GM03348 (cell line): ENCODE results near the gene PNPLA7.
A peak's percentile ranks its signal among the peaks of the same experiment; 100 is the strongest.
"Not testable (repeated sequence)": the region's sequence is repeated elsewhere in the genome, so short reads cannot be mapped to it uniquely, and the experiment has no call there.

Source experiments
- DNase-seq: peaks from one replicate; pipeline ENCODE4 v3.0.0; 2012; ENCODE audit warnings: low spot score

The PNPLA7 gene

DNA sequence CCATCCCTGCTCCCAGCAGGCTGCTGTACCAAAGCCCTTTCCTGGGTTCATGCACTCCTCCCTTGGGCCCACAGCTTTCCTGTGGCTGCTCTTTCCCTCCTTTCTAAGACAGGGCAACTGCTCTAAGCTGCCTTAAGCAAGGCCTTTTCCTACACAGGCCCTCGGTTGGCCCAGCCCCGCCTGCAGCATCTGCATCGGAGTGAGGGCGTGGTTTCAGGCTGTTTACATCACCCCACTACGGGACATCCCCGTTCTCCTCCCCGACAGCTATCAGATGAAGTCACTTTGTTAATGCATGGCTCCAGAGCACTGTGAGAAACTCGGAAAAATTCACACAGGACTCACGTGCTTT is 25.1 kb upstream of the PNPLA7 start:
- no peak for DNase-seq

DNA sequence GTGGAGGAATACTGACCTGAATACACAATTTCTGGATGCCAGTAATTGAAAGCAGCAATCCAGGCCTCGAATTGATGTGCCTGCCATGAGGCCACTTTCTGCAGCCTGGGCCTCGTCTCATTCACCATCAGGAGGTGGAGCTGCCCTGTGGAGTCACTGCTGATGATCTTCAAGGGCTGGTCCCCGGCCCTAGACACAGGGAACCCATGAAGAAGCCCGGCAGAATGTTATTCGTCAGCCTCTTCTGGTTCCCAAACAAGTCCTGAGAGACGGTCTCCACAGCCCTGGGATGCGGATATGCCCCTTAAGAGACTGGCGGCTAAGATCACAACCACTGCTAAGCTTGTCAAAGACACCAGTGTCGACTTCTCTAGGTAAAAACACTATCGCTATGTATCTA is 24.0 kb upstream of the PNPLA7 start:
- no peak for DNase-seq

DNA sequence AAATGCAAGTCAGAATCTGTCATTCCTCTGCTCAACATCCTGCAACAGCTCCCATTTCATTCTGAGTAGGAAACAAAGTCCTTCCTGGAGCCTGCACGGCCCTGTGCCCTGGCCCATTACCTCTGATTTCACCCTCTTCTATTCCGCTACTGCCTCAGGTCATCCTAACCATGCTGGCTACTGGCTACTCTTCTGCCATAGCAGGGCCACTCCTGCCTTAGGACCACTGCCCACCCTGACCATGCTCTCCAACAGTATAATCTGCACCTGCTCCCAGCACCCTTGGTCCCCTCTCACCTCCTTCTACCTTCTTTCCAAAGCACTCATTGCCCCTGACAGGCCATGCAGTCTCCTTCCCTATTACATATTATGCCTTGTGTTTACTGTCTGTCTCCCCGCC is 20.4 kb upstream of the PNPLA7 start:
- DNase-seq = no peak

DNA sequence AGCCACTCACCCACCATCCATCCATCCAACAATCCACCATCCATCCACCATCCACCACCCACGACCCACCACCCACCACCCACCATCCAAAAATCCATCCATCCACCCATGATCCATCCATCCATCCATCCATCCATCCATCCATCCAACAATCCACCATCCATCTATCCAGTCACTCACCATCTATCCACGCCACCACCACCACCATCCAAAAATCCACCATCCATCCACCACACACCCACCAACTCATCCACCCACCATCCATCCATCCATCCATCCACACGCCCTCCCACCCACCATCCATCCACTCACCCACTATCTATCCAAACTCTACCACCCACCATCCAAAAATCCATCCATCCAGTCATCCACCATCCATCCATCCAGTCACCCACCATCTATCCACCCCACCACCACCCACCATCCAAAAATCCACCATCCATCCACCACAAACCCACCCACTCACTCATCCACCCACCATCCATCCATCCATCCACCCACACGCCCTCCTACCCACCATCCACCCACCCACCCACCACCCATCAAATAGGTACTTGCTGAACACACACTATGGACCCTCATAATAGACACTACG is 19.5 kb upstream of the PNPLA7 start:
- DNase-seq = no peak

DNA sequence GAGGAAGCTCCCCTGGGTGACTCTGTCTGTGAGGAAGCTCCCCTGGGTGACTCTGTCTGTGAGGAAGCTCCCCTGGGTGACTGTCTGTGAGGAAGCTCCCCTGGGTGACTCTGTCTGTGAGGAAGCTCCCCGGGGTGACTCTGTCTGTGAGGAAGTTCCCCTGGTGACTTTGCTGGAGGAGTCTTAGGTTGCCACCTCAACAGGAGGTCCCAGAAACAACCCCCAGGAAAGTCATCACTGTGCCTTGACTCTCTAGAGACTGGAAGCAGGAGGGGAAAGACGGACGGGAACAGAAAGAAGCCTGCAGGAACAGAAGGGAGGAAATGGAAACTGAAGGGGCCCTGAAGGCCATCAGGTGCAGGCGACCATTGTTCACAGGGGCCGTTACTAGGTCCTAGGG is 18.2 kb upstream of the PNPLA7 start:
- DNase-seq = not testable (repeated sequence)

DNA sequence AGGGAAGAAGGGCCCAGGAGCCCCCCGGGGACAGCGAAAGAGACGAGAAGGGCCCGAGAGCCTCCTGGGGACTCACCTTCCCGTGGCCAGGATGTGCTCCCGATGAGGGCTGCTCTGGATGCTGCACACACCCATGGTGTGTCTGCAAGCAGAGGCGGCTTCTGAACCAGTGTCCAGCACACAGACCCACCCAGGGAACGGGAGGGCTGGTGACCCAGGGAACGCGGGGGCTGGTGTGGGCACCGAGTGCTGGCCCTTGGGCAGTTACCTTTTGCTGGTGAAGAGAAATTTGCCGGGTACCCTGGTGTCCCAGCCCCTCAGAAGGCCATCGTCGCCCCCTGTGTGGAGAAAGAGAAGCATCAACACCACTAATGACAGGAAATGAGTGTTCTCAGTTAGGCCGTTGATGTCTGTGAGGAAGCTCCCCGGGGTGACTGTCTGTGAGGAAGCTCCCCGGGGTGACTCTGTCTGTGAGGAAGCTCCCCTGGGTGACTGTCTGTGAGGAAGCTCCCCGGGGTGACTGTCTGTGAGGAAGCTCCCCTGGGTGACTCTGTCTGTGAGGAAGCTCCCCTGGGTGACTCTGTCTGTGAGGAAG is 14.7 kb upstream of the PNPLA7 start:
- no peak for DNase-seq

DNA sequence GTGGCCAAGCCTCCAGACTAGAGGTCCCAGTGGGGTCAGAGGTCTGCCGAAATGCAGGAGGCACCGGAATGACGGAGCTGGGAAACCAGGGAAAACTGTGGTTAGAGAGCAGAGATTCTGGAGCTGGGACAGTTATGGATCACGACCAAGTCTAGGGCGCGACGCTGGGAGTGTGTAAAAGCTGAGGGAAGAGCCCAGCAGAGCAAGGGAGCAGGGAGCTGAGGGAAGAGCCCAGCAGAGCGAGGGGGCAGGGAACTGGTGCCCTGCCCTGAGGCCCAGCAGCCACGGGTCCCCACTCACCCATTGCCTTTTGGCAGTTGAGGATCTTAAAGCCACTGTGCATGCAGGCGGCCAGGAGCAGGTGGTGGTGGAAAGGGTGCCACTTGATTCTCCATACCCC is 13.9 kb upstream of the PNPLA7 start:
- DNase-seq = no peak

DNA sequence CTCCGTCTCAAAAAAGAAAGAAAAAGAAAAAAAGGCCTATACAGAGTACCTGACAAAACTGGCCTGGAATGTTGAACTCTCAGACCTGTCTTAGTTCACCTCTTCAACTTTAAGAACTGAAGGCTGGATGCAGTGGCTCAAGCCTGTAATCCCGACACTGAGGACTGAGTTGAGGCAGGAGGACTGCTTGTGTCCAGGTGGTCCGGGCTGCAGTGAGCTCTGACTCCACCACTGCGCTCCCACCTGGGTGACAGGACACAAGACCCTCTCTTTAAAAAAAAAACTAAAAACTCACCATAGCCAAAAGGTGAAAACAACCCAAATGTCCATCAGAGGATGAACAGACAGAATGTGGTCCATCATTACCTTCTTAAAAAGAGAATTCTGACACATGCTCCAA is 7.9 kb upstream of the PNPLA7 start:
- no peak for DNase-seq

DNA sequence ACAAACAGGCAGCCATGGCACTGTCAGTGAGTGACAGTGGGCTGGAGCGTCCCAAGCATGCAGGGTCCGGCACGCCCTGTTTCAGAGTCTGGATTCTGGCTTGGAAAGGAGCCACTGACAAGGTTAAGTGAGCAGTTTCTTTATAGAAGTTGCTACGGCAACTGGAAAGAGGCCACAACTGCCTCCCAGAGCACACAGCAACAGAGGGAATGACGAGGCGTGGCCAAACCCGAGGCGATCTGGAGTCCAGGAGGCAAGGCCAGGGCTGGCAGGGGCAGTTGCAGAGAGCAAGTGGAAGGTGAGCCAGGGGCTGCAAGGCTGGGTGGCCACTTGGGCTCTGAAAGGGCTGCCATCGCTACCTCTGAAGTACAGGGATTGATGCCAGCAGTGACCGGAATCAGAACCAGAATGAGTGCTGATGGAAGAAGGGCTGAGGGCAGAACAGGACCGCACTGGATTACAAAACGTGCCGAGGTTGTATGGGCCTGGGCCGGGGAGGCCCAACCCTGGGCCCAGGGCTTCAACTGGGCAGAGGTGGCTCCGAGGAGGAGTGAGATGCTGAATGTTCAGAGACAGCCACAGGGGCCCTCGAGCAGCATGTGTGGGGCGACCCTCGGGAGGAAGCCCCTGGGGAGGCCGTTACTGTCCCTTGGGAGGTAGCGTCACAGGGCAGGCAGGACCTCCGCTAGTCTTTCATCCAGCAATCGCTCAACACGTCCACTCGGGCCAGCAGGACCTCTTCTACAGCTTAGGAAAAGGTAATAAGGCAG is 6.1 kb upstream of the PNPLA7 start:
- DNase-seq = no peak

DNA sequence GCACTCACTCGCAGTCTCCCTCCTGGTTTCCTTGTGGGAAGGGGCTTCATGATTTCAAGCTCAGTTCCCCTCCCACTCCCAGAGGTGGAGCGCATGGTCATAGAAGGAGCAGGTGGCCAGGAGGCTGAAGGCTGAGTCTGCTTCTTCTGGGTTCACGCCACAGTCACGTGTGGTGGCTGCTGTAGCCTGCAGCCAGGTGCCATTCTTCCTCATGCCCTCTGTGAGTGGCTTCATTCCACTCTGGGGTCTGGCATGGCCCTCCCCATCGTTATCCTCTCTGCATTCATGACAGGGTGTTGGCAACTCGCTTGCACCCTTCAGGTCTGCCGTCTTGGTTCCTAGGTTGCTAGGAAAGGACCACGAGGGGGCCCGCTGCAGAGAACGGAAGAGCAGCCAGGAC is 5.0 kb upstream of the PNPLA7 start:
- DNase-seq = no peak

DNA sequence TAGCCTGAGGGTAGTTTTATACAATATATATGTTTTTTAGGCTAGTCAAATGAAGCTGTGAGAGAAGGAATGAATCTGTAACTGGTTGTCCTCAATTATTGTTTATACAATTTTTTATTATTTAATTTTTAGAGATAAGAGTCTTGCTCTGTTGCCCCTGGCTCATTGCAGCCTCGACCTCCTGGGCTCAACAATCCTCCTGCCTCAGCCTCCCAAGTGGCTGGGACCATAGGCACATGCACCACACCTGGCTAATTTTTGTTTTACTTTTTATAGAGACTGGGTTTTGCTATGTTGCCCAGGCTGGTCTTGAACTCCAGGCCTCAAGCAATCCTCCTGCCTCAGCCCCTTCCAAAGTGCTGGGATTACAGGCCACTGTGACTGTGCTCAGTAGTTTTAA is 4.1 kb upstream of the PNPLA7 start:
- DNase-seq = no peak

DNA sequence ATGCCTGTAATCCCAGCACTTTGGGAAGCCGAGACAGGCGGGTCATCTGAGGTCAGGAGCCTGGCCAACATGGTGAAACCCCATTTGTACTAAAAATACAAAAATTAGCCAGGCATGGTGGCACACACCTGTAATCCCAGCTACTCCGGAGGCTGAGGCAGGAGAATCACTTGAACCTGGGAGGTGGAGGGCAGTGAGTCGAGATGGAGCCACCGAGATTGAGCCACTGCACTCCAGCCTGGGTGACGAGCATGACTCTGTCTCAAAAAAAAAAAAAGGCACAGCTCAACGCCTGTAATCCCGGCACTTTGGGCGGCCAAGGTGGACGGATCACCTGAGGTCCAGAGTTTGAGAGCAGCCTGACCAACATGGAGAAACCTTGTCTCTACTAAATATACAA is 3.5 kb upstream of the PNPLA7 start:
- DNase-seq = not testable (repeated sequence)

DNA sequence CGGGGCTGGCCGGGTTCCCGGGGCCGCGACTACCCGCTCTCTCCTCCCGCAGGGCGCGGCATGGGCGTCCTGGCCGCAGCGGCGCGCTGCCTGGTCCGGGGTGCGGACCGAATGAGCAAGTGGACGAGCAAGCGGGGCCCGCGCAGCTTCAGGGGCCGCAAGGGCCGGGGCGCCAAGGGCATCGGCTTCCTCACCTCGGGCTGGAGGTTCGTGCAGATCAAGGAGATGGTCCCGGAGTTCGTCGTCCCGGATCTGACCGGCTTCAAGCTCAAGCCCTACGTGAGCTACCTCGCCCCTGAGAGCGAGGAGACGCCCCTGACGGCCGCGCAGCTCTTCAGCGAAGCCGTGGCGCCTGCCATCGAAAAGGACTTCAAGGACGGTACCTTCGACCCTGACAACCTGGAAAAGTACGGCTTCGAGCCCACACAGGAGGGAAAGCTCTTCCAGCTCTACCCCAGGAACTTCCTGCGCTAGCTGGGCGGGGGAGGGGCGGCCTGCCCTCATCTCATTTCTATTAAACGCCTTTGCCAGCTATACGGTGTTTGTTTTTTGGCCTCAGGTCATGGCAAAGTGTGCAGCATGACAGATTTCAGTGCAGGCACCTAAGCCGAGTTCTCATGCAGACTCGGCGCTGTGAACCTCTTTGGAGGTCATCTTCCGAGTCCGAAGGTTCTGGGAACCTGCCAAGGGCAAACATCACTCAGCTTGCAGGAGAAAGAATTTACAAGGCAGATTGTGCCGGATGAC is 2.0 kb upstream of the PNPLA7 start:
- DNase-seq = no peak

DNA sequence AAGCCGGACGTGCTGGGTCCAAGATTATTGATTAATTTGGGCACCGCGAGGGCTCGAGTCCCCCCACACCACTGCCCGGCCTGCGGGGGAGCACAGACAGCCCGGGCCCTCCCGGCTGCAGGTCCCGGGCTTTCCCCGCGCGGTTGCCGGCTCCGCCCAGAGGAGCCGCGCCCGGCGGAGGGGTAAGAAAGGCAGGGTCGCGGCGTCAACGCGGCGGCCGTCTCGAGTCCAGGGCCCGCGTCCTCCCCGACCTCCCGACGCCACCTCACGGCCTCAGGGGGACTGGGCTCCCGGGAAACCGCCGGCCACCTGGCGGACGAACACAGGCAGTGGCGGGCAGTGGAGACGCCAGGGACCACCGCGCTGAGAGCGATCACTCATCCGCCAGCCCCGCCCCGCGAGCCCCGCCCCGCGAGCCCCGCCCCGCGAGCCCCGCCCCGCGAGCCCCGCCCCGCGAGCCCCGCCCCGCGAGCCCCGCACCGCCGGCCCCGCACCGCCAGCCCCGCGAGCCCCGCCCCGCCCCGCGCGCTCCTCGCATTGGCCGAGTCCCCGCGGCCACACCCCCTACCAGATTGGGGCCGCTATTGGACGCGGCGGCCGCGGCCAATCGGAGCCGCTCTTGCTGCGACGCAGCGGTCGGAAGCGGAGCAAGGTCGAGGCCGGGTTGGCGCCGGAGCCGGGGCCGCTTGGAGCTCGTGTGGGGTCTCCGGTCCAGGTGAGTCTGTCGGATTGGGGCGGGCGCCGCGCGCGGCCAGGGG is 1.2 kb upstream of the PNPLA7 start, which contains the start of gene MRPL41:
MRPL41 (plus strand) TSS at position 616 of the 758 bp plus-strand sequence. CDS start 203 bp downstream, outside the sequence.
- DNase-seq = peak; percentile 99

DNA sequence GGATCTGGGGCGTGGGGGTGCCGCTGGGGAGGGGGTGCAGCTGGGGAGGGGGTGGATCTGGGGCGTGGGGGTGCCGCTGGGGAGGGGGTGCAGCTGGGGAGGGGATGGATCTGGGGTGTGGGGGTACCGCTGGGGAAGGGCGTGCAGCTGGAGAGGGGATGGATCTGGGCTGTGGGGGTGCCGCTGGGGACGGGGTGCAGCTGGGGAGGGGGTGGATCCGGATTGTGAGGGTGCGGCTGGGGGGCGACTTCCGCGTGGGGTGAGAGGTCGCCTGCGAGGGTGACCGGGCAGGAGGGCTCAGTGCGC is 709 bp upstream of the PNPLA7 start:
- DNase-seq = not testable (repeated sequence)

DNA sequence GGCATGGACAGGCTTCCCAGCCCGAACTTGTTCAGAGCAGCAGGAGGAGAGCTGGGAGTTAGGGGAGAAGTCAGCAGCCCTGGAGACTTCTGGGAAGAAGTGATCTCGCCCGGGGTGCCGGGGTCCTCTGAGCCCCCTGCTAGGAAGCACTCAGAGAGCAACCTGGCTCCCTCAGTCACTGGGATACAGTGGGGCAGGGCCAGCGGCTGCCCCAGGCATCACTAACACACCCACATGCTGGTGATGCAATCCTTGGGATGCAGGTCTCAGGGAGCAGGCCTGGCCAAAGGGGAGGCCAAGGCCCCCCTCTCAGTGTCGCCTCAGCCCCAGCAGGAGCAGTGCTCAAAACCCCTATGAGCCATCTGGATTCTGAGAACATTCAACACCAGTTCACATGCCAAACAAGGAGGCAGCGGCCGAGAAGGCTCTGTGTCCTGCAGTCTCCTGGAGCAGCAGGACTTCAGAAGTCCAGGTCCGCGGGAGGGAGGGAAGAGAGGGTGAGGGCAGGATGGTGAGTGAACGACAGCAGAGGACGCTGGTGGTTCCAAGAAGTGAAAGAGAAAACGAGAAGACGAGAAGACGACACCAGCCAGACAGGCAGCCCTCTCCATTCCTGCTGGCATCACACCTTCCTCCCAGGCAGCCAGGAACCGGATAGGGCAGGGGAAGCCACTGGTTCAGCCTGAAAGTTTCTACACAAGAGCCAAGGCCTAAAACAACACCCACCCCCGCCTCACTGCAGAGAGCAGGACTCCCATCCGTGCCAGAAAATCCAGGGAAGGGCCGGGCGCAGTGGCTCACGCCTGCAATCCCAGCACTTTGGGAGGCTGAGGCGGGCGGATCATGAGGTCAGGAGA is 2.3 kb downstream of the PNPLA7 start:
- no peak for DNase-seq

DNA sequence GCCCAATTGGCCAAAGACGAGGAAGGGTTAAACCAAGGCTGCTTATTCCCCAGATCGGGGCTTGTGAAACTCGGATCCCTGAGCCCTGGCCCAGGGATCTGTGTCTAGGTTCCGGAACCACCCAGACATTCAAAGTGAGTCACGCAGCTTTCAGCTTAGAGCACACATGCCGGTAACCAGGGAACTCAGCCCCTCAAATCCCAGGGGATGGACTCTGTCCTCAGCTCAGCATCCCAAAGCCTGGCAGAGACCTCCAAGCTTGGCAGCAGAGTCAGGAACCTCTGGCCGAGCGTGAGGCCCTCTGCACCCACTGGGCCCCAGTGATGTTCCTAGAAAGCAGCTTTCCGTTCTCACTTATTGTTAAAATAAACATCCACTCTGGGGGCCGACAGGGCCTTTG is 5.1 kb downstream of the PNPLA7 start:
- DNase-seq = peak; percentile 72

DNA sequence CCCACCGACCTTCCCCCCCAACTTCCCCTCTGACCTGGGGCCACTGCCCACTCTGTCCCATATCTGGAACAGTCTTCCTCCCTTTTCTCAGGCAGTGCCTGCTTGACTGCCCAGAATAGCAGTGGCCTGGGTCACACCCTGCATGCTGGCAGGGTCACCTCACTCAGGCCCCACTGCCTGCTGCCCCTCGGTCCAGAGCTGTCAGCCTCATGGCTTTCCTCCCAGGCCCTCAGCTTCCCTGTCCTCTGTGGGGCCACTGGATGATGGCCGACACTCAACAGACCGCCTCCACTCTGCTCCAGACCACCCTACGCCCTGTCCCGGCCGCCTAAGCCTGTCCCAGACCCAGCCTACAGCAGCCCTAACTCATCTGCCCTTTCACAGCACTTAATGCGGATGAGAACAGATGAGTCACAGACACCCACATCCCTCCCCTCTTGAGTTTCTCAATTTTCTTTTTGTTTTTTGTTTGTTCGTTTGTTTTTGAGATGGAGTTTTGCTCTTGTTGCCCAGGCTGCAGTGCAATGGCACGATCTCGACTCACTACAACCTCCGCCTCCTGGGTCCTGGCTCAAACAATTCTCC is 5.9 kb downstream of the PNPLA7 start:
- DNase-seq = peak; percentile 74

DNA sequence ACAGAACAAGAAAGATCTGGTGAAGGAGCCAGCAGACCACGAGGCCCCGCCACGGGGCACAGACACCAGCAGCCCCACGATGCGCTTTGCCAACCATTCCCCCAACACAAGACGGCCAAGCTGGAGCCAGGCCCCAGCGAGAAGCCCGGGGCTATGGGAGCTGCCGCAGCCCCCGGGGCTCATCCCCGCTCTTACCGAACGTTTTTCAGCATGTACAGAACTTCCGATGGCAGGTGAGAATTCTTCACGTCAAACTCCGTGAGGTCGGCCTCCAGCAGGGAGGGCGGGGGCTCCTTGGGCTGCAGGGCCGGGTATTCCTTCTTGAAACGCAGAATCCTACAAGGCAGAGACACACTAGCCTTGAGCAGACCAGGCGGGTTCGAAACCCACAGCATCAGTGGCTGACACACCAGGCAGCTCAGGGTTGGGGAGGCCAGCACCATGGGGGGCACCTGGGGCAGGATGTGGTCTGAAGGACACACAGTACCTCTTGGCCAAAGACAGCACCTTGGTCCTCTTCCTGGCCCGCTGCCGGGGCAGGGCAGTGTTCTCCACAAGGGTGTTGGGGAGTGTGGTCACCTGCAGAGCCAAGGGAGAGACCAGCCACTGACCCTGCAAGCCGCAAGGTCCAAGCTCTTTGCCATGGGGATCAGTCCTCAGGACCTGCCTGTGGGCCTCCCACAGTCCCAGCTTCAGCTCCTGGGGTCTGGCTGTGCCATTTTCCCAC is 6.8 kb downstream of the PNPLA7 start:
- DNase-seq = no peak

DNA sequence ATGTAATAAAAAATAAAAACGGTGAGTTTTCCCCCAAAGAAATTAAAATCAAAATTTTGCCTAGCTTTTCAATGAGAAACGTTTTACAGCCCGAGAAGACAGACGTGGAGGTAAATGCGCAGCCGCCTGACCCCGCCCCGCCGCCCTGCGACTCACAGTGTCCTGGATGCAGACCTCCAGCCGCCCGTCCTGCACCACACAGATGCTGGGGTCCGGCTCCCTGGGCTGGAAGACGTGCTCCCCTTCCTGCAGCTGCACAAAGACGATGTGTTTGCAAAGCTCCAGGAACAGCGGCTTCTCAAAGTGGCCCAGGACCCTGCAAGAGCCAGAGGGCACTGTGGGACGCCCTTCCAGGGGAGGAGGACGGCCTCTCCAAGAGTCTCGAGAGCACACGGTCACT is 7.7 kb downstream of the PNPLA7 start:
- DNase-seq = no peak
